ENCODE results near the gene CASK.

DNA sequence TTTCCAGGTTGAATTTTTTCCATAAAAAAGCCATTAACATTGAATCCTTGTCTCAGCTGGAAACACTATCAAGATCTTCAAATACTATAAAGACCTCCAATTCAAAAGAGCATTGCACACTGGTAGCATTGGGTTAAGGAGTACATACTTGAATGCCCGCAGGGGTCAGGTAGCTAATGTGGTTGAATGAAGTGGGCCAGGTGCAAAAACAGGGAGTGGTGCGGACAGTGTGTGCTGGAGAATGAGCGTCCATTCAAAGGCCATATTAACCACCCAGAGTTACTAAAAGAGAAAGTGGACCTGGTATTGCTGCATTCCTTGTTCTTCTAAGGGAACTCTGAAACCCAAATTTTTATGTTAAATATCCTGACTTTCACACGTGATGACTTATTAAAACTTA, 384.6 kb downstream of the CASK start:
- TF ChIP-seq EZH2 (IDR thresholded peaks at IDR 0.05) (no peak), POLR2AphosphoS5 (IDR thresholded peaks at IDR 0.05; ENCODE audit: borderline replicate concordance, low read depth, low read length) (no peak), FOXP2 (optimal IDR thresholded peaks at IDR 0.05; ENCODE audit: control extremely low read depth, extremely low read length, insufficient read depth) (no peak)
